KOPT-K1 (cell line): ENCODE data around the gene CHIT1.
"Not testable (repeated sequence)": the region's sequence is repeated elsewhere in the genome, so short reads cannot be mapped to it uniquely, and the experiment has no call there.

Experiments used
- H3K27ac ChIP-seq: fragments of 200-600 bp; sonication (generic); 2 replicates; pipeline ENCODE4 v1.5.1; 2016; ENCODE audit warnings: antibody characterized with exemption, mild to moderate bottlenecking, low read depth, low read length; ENCODE audit not compliant: poor library complexity, severe bottlenecking
- H3K36me3 ChIP-seq: fragments of 200-600 bp; sonication (generic); 2 replicates; pipeline ENCODE4 v1.5.1; 2017; ENCODE audit warnings: antibody characterized with exemption, mild to moderate bottlenecking, low read length, moderate library complexity; ENCODE audit not compliant: insufficient read depth
- H3K9me3 ChIP-seq: fragments of 200-600 bp; sonication (generic); 2 replicates; pipeline ENCODE4 v1.5.1; 2017; ENCODE audit warnings: antibody characterized with exemption, low read length, mild to moderate bottlenecking; ENCODE audit not compliant: insufficient read depth, poor library complexity, severe bottlenecking

Gene CHIT1

DNA sequence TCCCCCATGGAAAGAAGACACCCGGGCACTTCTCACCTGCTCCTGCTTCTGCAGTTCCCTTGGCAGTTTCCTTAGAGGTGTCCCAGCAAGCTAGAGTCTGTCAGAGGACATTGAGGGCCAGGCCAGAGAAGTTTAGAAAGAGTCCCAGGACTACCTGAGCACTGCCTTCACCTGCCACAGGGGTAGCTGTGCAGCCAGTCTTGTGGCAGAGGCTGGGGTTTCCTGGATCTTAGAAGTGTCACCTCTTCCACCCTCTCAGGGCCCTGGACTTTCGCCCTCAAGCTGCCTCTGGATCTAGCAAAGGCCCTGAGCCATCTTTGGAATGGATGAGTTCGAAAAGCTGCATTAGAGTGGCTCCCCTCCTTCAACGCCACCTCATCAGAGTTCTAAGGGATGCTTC, 41.0 kb upstream of the CHIT1 start:
- Histone ChIP-seq H3K27ac (no peak overlapping the region), H3K36me3 (no peaks in the 10 kb centered on the region), H3K9me3 (no peaks in the 10 kb centered on the region)

DNA sequence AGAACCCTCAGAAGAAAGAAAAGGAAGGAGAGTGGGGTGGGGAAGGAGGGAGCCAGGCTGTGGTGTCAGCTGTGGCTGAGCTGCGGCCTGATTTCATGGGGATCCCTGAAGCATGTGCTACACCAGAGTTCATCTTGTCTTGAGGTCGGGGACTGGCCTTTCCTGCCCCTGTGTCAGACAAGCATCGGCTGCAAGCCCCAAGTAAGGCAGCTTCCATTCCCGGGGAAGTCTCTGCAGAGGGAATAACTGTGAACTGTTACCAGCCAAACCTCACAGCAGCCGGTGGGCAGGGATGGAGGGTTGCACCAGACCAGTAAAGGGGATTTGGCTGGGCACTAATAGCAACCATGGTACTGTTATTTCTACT, 40.2 kb upstream of the CHIT1 start:
- no peaks in the 10 kb centered on the region for H3K9me3 ChIP-seq
- no peaks in the 10 kb centered on the region for H3K36me3 ChIP-seq
- H3K27ac ChIP-seq: no peak overlapping the region

DNA sequence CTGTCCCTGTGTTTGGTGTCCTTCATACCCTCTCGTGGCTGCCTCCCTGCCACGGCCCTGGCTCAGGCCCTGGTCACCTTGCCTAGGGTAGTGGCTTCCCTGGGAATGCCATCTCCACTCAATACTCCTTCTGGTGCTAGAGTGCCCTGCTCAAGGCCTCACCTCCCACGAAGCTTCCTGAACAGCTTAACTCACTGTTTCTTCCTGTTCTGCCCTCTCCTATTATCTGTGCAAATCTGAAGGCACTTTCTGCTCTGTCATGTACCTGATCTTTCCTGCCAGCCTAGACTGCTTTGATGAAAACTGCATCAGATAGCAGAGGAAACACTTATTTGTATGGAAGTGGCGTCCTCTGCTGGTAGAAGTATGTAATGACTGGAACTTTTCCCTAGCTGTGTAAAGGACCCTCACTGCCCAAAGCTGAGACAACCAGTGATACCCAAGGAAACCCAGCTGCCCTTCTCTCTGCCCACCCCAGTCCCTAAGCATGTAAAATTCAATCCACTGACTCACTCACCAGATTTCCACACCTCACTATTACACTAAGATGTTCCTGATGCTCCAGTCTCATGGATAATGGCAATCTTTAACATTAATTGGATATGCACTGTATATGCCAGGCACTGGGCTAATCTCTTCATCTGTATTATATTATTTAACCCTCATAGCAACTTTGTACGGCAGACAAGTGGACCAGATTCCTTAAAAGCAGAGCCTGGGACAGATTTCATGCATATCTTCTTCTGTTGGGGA, 39.6 kb upstream of the CHIT1 start:
- Histone ChIP-seq H3K9me3 (no peaks in the 10 kb centered on the region), H3K36me3 (no peaks in the 10 kb centered on the region), H3K27ac (no peak overlapping the region)

GRCh38 chr1:203267912-203268311, 38.4 kb upstream of the CHIT1 start:
- H3K27ac ChIP-seq: no peak overlapping the region
- H3K36me3 ChIP-seq: no peaks in the 10 kb centered on the region

DNA sequence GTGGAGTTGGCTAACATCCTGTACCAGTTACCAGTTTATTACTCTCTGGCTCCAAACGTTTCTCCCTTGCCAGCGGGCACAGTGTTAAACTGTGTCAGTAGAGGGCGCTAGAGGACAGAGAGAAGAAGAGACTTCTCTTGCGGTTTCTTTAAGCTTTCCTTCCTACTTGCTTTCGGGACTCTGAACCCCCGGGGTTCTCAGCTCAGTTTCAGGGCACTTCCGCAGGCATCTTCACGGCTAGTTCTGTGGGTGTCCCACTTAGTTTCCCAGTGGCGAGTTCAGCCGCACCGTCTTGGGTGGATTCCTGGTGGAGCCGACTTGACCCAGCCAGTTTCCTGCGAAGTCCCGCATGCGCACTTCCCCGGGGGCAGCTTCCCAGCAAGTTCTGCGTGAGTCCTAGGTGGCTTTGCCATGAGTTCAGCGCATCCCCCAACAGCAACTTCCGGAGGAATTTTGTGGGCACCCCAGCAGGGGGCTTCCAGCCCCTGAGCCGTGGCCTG, 37.9 kb upstream of the CHIT1 start:
- no peaks in the 10 kb centered on the region for H3K36me3 ChIP-seq
- peak overlapping the region; percentile 20 for H3K27ac ChIP-seq
- H3K9me3 ChIP-seq: no peaks in the 10 kb centered on the region

More at GRCh38 chr1:203267912-203268311, 38.4 kb upstream of the CHIT1 start:
- H3K9me3 ChIP-seq: no peaks in the 10 kb centered on the region

DNA sequence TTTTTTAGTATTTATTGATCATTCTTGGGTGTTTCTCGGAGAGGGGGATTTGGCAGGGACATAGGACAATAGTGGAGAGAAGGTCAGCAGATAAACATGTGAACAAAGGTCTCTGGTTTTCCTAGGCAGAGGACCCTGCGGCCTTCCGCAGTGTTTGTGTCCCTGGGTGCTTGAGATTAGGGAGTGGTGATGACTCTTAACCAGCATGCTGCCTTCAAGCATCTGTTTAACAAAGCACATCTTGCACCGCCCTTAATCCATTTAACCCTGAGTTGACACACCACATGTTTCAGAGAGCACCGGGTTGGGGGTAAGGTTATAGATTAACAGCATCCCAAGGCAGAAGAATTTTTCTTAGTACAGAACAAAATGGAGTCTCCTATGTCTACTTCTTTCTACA, 36.7 kb upstream of the CHIT1 start:
- H3K9me3 ChIP-seq, H3K27ac ChIP-seq, H3K36me3 ChIP-seq: not testable (repeated sequence)

- H3K9me3 ChIP-seq: no peaks in the 10 kb centered on the region
- no peak overlapping the region for H3K27ac ChIP-seq
- H3K36me3 ChIP-seq: no peaks in the 10 kb centered on the region
Observed at GRCh38 chr1:203265541-203265940, 36.1 kb upstream of the CHIT1 start.

- Histone ChIP-seq H3K9me3 (no peaks in the 10 kb centered on the region), H3K36me3 (no peaks in the 10 kb centered on the region), H3K27ac (no peak overlapping the region)
Observed at GRCh38 chr1:203264052-203264501, 34.6 kb upstream of the CHIT1 start.

DNA sequence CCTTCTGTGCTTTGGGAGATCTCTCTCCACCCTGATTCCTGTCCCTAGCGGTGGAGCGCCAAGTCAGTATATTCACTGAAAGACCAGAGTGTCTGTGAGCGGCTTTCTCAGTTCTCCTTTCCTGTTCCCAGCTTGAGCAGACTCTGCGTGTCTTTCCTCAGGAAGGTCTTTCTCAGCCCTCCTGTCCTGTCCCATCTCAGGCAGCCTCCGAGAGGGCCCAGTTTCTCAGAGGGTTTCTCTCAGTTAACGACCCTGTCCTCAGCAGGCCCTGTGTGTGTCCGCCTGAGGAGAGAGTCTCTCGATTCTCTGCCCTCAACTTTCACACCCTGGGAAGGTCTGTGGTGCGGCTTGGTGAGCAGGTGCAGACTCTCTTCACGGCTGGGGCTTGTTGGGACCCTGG, 34.0 kb upstream of the CHIT1 start:
- H3K36me3 ChIP-seq: no peaks in the 10 kb centered on the region
- no peaks in the 10 kb centered on the region for H3K9me3 ChIP-seq
- no peak overlapping the region for H3K27ac ChIP-seq

DNA sequence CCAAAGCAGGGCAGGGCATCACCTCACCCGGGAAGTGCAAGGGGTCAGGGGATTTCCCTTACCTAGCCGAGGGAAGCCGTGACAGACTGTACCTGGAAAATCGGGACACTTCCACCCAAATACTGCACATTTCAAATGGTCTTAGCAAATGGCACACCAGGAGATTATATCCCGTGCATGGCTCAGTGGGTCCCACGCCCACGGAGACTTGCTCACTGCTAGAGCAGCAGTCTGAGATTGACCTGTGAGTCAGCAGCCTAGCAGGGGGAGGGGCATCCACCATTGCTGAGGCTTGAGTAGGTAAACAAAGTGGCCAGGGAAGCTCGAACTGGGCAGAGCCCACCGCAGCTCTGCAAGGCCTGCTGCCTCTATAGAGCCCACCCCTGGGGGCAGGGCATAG, 27.2 kb upstream of the CHIT1 start:
- not testable (repeated sequence) for H3K27ac ChIP-seq, H3K9me3 ChIP-seq, H3K36me3 ChIP-seq

DNA sequence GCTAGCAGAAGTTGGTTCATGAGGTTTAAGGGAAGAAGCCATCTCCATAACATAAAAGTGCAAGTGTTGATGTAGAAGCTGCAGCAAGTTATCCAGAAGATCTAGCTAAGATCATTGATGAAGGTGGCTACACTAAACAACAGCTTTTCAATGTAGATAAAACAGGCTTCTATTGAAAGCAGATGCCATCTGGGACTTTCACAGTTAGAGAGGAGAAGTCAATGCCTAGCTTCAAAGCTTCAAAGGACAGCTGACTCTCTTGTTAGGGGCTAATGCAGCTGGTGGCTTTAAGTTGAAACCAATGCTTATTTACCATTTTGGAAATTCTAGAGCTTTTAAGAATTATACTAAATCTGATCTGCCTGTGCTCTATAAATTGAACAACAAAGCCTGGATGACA, 25.3 kb upstream of the CHIT1 start:
- H3K27ac ChIP-seq, H3K36me3 ChIP-seq, H3K9me3 ChIP-seq: not testable (repeated sequence)

DNA sequence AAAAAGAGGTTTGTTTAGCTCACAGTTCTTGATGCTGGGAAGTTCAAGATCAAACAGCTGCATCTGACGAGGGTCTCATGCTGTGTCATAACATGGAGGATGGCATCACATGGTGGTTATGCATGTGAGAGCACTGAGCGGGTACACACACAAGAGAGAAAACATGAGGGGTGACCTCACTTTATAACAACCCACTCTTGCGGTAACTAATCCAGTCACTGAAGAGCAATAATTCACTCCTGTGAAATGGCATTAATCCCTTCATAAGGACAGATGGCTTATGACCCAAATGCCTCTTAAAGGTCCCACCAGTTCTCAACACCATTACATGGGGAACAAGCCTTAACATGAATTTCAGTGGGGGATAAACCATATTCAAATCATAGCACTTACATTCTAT, 23.2 kb upstream of the CHIT1 start:
- H3K9me3 ChIP-seq: no peaks in the 10 kb centered on the region
- no peak overlapping the region for H3K27ac ChIP-seq
- no peaks in the 10 kb centered on the region for H3K36me3 ChIP-seq

GRCh38 chr1:203251466-203251865, 22.0 kb upstream of the CHIT1 start:
- H3K27ac ChIP-seq: no peak overlapping the region
- no peaks in the 10 kb centered on the region for H3K36me3 ChIP-seq
- no peaks in the 10 kb centered on the region for H3K9me3 ChIP-seq

DNA sequence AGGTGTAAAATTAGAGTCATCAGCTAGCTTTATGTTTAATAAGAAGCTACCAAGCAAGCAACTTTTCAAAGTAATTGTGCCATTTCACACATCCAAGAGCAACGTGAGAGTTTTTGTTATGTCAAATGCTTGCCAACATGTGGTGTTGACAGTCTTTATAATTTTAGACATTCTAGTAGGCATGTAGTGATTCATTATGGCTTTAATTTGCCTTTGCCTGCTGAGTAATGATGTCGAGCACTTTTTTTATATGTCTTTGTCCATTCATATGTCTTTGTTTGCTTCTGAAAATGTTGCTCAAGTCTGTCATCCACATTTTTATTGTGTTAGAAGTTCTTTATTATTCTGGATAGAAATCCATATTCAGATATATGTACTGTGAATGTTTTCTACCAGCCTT, 21.4 kb upstream of the CHIT1 start:
- Histone ChIP-seq H3K36me3 (no peaks in the 10 kb centered on the region), H3K9me3 (no peaks in the 10 kb centered on the region), H3K27ac (no peak overlapping the region)

- H3K36me3 ChIP-seq: no peaks in the 10 kb centered on the region
- no peak overlapping the region for H3K27ac ChIP-seq
- H3K9me3 ChIP-seq: no peaks in the 10 kb centered on the region
Observed at GRCh38 chr1:203244776-203245175, 15.3 kb upstream of the CHIT1 start.

GRCh38 chr1:203241708-203242107, 12.2 kb upstream of the CHIT1 start:
- H3K9me3 ChIP-seq, H3K27ac ChIP-seq, H3K36me3 ChIP-seq: not testable (repeated sequence)
